GM10248 (cell line): Measurements from ENCODE around the gene MCF2.

Experiments used
- CTCF ChIA-PET: fragments of 300-600 bp; sonication (Branson Sonifier 250); formaldehyde crosslinking; extraction: SDS; loops from one replicate; lab custom pipeline; 2021; ENCODE audit warnings: antibody characterized with exemption; lab: Yijun Ruan, JAX
- POLR2A ChIA-PET: fragments of 350-650 bp; sonication (Branson Sonifier 250); formaldehyde crosslinking; extraction: SDS; loops from one replicate; lab custom pipeline; 2020; ENCODE audit warnings: antibody characterized with exemption; lab: Yijun Ruan, JAX
- DNase-seq: peaks from one replicate; pipeline ENCODE4 v3.0.0; 2012; ENCODE audit errors: extremely low spot score
- CTCF ChIP-seq: IDR thresholded peaks from 2 replicates; pipeline ENCODE4 v1.5.1; 2012; ENCODE audit warnings: mild to moderate bottlenecking, low read depth; ENCODE audit errors: extremely low read depth, missing control alignments, control extremely low read depth

MCF2 gene

GRCh38 chrX:139734996-139735395, 27.0 kb upstream of the MCF2 start:
- no peak for TF ChIP-seq CTCF
- POLR2A ChIA-PET, result no interaction called here
- no peak for DNase-seq
- CTCF ChIA-PET, result no interaction called here

GRCh38 chrX:139725720-139726119, 17.8 kb upstream of the MCF2 start:
- no peak for DNase-seq
- no peak for TF ChIP-seq CTCF
- ChIA-PET CTCF (no interaction called here), POLR2A (no interaction called here)

GRCh38 chrX:139724626-139725025, 16.7 kb upstream of the MCF2 start:
- POLR2A ChIA-PET, result no interaction called here
- CTCF ChIA-PET, result no interaction called here
- TF ChIP-seq CTCF, result no peak
- DNase-seq, result no peak

GRCh38 chrX:139720979-139721378, 13.0 kb upstream of the MCF2 start:
- DNase-seq, result no peak
- TF ChIP-seq CTCF, result no peak
- POLR2A ChIA-PET, result no interaction called here
- CTCF ChIA-PET, result no interaction called here

GRCh38 chrX:139720136-139720535, 12.2 kb upstream of the MCF2 start:
- no peak for DNase-seq
- POLR2A ChIA-PET, result no interaction called here
- CTCF ChIA-PET, result no interaction called here
- TF ChIP-seq CTCF, result no peak

GRCh38 chrX:139702658-139703057, 5.3 kb downstream of the MCF2 start:
- no peak for TF ChIP-seq CTCF
- no peak for DNase-seq
- ChIA-PET CTCF (no interaction called here), POLR2A (no interaction called here)

- no peak for TF ChIP-seq CTCF
- ChIA-PET POLR2A (no interaction called here), CTCF (no interaction called here)
- no peak for DNase-seq
Observed at GRCh38 chrX:139692908-139693307, 15.1 kb downstream of the MCF2 start.
